Measurements from ENCODE around the gene ATXN7. TPM values are rescaled to one million over a fixed set of nuclear protein-coding genes. Genes with fewer than 3 reads are reported as not detected.

The ATXN7 gene
- total RNA-seq, result 6.8 and 13.2 TPM in 2 replicates

DNA sequence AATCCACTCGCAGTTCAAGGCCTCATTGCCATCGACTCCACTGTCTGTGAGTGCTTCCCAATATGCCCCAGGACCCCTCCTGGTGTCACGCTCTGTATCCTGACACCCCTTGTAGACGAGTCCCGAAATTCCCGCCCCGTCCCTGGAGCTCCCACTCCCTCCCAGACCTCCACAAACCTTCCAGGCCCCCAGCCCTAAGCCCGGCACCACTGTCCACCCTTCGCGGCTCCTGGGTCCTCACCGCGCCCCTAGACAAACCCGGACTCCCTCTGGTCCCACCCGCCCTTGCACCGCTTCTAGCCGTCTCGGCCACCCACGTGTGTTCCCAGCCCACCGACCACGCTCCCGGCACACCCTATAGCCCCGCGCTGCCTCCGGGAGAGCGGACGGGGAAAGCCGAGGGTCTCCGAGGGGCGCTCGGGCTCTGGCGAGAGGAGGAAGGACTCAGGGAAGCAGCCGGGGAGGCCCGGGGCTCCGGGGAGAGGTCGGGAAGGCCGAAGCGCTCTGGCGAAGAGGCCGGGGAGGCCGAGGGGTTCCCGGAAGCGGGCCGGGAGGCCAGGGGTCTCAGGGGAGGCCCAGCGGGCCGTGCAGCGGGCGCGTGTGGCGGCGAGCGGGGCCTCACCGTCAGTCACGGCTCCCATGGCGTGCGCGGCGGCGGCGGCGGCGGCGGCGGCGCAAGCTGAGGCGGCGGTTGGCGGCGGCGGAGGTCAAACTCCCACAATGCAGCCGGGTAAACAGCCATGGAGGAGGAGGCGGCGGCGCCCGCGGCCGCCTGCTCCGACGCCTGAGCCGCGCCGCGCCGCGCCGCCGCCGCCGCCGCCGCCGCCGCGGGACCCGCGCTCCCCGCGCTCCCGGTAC, at the start of gene ATXN7, which contains the start of gene THOC7:
Gene ATXN7 (plus strand): TSS at position 718 of the 858 bp plus-strand sequence. CDS start 48,732 bp downstream, outside the sequence.
Gene THOC7 (minus strand): TSS at position 656 of the 858 bp plus-strand sequence. CDS start 15 bp downstream, at position 641.

GRCh38 chr3:63819151-63819398, 44.6 kb upstream of the ATXN7 start, which contains the start of gene C3orf49:
C3orf49 (plus strand) TSS chr3:63819299; CDS start chr3:63819472, 173 bp downstream.

GRCh38 chr3:63911873-63912767, 48.5 kb downstream of the ATXN7 start, which contains the start of gene SCAANT1:
SCAANT1 (minus strand) TSS chr3:63912383.

DNA sequence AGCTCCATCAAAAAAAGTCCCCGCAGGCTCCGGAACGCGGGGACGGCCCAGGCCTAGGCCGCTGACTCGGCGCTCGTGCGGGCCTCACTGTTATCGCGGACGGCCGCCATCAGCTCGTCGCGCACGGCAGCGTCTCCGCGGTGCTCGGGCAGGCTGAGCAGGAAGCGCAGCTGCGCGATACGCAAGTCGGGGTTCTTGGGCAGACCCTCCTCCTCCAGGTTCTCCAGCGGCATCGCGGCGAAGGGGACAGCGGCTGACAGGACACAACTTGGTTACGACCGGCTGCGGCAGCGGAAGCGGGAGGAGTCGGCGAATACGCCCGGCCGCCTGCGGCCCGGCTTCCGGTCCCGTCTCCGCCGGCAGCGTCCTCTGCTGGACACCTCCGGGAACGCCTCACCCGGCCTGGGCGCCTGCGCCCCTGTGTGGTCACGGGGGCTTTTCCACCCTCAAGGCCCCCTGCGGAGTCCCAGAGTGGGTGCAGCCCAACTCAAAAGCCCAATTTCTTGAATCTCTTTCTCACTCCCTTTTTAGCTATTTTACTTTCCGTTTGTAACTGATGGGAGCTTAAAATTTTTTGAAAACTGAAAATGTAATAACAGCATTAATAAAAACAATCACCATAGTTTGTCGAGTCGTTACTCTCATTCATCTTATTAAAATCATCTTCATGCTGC, 159.7 kb downstream of the ATXN7 start, which contains the start of gene PSMD6:
Gene PSMD6 (minus strand): TSS at position 308 of the 674 bp plus-strand sequence. CDS start 75 bp downstream, at position 233.

Other genes starting within 250 kb of the ATXN7 start
- gene SNTN, start 211.2 kb upstream of the ATXN7 start, total RNA-seq, result not detected in 2 replicates
- not detected in 2 replicates for gene C3orf49, start 44.6 kb upstream of the ATXN7 start, total RNA-seq
- 36.1 and 44.2 TPM in 2 replicates for gene THOC7, start 62 bp upstream of the ATXN7 start, total RNA-seq
- gene SCAANT1, start 48.5 kb downstream of the ATXN7 start, total RNA-seq, result 1.2 TPM in 1 of 2 replicates, not detected in the other
- gene PSMD6, start 159.6 kb downstream of the ATXN7 start, total RNA-seq, result 100 and 110 TPM in 2 replicates

Data from endothelial cell of coronary artery (primary cell).